Stimulated activated naive CD8-positive, alpha-beta T cell treated with anti-CD3 and anti-CD28 coated beads, Interleukin-15, amount 100 ng/mL, for 72 hours (primary cell): ENCODE results near the gene ATPAF1.
A peak's percentile ranks its signal among the peaks of the same experiment; 100 is the strongest.

Source experiments
- ATAC-seq: fragments of 150-1000 bp; cut with Tn5 transposase; 2 replicates; pipeline ENCODE4 v1.10.0; 2021; ENCODE audit warnings: mild to moderate bottlenecking, moderate library complexity
- DNase-seq, 2 donors: peaks; one replicate each; pipeline ENCODE4 v3.0.0; 2021 to 2022
- H3K27ac Mint-ChIP-seq, 2 donors: one replicate each; pipeline ENCODE4 v1.8.0; 2022; ENCODE audit warnings: mild to moderate bottlenecking in 2 of 2, mixed read lengths in 2 of 2, moderate library complexity in 2 of 2
- H3K27me3 Mint-ChIP-seq: one replicate; pipeline ENCODE4 v1.8.0; 2022; ENCODE audit warnings: mixed read lengths
- H3K4me1 Mint-ChIP-seq: one replicate; pipeline ENCODE4 v1.8.0; 2022; ENCODE audit warnings: mild to moderate bottlenecking, mixed read lengths
- H3K4me3 Mint-ChIP-seq, 2 donors: one replicate each; pipeline ENCODE4 v1.8.0; 2022; ENCODE audit warnings: mild to moderate bottlenecking in 2 of 2, mixed read lengths in 2 of 2, moderate library complexity in 1 of 2
- H3K9me3 Mint-ChIP-seq, 2 donors: one replicate each; pipeline ENCODE4 v1.8.0; 2022; ENCODE audit warnings: mixed read lengths in 2 of 2

ATPAF1 gene

DNA sequence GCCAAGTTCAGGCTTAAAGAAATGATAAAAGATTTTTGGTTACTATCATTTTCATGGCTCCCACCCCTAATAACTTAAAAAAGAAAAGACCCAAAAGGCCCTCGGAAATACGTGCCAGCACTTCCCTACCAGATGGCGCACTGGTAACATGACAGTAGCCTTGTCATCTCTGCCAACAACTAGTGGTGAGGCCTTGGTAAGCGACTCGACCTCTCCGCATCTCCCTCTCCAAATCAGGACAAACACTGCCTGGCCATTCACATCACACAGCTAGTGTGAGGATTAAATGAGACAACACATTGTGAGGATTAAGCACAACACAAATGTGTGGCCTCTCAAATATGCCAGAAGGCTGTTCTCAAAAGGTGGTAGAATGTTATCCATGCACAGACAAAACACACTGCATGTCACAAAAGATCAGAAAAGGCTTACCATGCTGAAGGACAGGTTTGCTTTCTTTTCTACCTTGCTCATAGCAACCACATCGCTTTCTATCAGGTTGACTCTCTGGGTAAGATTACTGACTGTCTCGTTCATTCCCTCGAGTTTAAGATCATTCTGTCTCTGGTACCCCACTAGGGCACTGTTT, 19.9 kb upstream of the ATPAF1 start:
- Mint-ChIP-seq H3K27me3 (no peaks in the 10 kb centered on the region), H3K9me3 (no peaks in the 10 kb centered on the region), H3K4me1 (peaks cover 23% of the 10 kb centered on the region), H3K27ac (no peak overlapping the region), H3K4me3 (no peak overlapping the region)
- DNase-seq: no peak
- no peak for ATAC-seq

DNA sequence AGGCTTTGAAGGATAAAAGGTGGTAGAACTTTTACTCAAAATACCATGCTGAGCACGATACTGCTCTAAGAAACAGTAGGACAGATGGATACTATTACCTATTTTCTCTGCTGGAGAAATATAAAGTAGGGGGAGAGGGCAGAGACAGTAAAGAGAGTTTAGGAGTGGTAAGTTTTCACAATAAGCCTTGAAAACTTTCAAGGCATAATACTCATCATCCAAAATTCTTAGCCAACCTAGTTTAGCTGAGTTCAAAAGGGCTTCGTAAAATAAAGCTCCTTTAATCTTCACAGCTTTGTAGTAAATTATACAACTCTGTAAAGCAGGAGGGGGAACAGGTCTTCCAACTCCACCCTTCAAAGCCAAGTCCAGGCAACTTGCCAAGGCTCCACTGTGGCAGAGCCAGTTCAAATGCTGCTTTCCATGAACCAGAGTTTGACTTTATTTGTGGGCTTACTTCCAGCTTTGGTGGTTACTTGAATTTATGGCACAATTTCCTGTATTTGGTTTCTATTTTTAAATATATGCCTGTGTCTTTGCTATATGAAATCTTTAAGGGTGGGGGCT, 19.0 kb upstream of the ATPAF1 start:
- peaks cover 23% of the 10 kb centered on the region for H3K4me1 Mint-ChIP-seq
- ATAC-seq: no peak
- no peak for DNase-seq
- no peaks in the 10 kb centered on the region for H3K27me3 Mint-ChIP-seq
- no peaks in the 10 kb centered on the region for H3K9me3 Mint-ChIP-seq
- H3K27ac Mint-ChIP-seq: no peak overlapping the region
- no peak overlapping the region for H3K4me3 Mint-ChIP-seq

GRCh38 chr1:46686255-46686654, 18.1 kb upstream of the ATPAF1 start:
- Mint-ChIP-seq H3K27me3 (no peaks in the 10 kb centered on the region), H3K4me1 (peaks cover 23% of the 10 kb centered on the region), H3K9me3 (no peaks in the 10 kb centered on the region), H3K27ac (no peak overlapping the region), H3K4me3 (no peak overlapping the region)
- ATAC-seq (no peak), DNase-seq (no peak)

DNA sequence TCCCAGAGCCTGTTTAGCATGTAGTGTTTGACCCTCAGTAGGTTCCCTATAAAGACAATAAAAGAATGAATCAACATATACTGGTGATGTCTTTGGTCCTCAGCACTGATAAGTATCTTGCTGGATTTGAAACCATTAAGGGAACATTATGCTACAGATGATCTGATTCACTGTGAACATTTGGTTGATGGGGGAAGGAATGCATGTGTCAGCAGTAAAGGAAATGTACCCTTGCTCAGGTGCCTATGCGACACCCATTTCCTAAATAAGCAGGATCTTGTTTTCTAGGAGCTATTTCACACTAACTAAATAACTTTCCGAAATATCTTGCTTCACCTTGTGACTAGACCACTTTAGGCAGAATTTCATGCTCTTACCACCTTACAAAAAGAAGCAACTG, 16.5 kb upstream of the ATPAF1 start:
- peaks cover 17% of the 10 kb centered on the region for H3K4me1 Mint-ChIP-seq
- no peaks in the 10 kb centered on the region for H3K9me3 Mint-ChIP-seq
- no peaks in the 10 kb centered on the region for H3K27me3 Mint-ChIP-seq
- peak overlapping the region in 1 of 2 donors; percentile 43 for H3K27ac Mint-ChIP-seq
- H3K4me3 Mint-ChIP-seq: no peak overlapping the region
- ATAC-seq (no peak), DNase-seq (no peak)

DNA sequence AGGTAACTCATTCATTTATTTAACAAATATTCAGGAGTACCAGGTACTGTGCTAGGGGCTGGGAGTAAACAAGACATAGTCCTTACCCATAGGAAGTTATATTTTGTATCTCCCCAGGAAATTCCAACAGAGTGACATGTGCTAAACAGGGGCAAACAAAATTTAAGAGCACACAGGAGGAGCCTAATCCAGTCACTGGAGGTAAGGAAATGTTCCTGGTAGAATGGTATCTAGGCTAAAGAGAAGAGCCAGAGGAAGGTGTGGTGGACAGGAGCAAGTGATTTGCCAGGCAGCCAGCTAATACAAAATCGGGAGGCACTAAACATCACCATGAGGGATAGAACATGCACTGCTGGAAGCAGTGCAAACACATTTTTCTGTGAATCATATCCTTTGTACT, 13.9 kb upstream of the ATPAF1 start:
- ATAC-seq (no peak), DNase-seq (no peak)
- peaks cover 9% of the 10 kb centered on the region for H3K4me1 Mint-ChIP-seq
- peak overlapping the region in 1 of 2 donors; percentile 28 for H3K27ac Mint-ChIP-seq
- no peak overlapping the region for H3K4me3 Mint-ChIP-seq
- H3K9me3 Mint-ChIP-seq: no peaks in the 10 kb centered on the region
- H3K27me3 Mint-ChIP-seq: no peaks in the 10 kb centered on the region

DNA sequence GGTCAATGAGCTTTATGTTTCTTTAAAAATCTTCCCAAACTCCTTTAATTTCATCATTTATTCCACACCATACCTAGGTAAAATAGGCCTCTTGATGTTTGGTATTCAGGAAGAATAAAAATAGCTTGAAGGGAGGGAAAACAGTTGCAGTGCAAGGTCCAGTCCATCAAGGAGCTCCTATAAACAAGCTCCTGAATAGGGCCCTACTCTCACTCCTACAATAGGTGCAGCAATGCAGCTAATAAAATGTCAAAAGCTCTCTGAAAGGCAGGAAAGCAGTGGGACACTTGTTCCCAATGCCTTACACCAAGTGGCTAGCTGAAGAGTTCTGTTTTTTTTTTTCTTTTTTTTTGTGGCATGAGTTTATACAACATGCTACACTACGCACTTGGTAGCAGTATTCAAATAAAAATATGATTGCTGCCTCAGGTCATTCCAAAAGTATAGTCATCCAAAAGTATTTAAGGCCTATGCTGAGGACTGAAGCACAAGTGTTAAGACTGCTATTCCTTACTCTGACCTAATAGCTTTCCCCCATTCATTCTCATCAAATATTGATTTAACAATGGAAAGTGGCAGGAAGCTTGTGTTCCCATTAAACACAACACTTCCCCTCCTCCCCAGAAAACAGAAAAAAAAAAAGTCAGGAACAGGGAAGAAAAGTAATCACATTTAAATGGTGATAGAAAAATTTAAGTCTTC, 13.3 kb upstream of the ATPAF1 start:
- DNase-seq (no peak), ATAC-seq (no peak)
- H3K4me3 Mint-ChIP-seq: no peak overlapping the region
- H3K27me3 Mint-ChIP-seq: no peaks in the 10 kb centered on the region
- H3K4me1 Mint-ChIP-seq: peaks cover 14% of the 10 kb centered on the region
- H3K9me3 Mint-ChIP-seq: no peaks in the 10 kb centered on the region
- H3K27ac Mint-ChIP-seq: peak overlapping the region in 1 of 2 donors; percentile 28

DNA sequence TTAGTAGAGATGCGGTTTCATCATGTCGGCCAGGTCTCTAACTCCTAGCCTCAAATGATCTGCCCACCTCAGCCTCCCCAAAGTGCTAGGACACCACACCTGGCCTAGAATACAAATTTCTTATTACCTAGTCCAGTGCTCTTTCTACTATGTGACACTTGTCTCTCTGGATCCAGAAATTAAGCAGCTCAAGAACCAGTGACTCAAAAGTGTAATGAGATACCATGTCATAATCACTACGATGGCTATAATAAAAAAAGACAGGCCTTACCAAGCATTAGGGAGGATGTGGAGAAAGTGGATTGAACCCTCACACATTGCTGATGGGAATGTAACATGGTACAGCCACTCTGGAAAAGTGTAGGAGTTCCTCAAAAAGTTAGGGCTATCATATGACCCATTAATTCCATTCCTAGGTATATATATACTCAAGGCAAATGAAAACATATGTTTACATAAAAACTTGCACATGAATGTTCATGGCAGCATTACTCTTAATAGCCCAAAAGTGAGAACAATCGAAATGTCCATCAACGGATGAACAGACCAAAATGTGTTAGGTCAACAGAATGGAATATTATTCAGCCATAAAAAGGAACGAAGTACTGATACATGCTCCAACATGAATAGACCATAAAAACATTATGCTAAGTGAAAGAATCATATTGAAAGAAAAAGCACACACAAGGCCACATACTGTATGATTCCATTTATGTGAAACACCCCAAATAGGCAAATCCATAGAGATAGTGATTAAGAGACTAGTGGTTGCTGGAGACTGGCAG, 11.8 kb upstream of the ATPAF1 start:
- Mint-ChIP-seq H3K9me3 (no peaks in the 10 kb centered on the region), H3K4me1 (peaks cover 30% of the 10 kb centered on the region), H3K27ac (peak overlapping the region in 1 of 2 donors; percentile 75), H3K4me3 (no peak overlapping the region), H3K27me3 (no peaks in the 10 kb centered on the region)
- no peak for DNase-seq
- no peak for ATAC-seq

DNA sequence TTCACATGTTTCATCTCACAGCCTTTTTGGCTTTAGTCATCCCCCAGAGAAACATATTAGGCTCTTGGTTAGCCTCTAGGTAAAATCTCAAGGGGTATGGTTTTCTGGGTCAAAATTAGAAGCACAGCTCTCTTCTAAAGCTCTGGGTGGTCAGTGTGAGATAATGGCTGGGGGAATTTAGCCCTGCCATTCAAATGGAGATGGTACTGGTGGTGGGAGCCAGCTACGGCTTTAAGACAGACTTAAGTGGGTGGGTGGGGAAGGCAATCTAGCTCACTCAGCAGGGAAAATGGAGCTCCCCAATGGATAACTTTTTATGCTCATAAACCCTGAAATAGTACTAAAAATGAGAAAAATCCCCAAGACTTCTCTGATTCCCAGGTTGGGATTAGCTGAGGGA, 9.2 kb upstream of the ATPAF1 start:
- peaks cover 44% of the 10 kb centered on the region for H3K4me1 Mint-ChIP-seq
- ATAC-seq: no peak

GRCh38 chr1:46676531-46676930, 8.4 kb upstream of the ATPAF1 start:
- Mint-ChIP-seq H3K4me1 (peaks cover 44% of the 10 kb centered on the region), H3K27me3 (no peaks in the 10 kb centered on the region), H3K27ac (peak overlapping the region; percentile 93 to 98), H3K4me3 (peak overlapping the region; percentile 42 to 70), H3K9me3 (no peaks in the 10 kb centered on the region)
- ATAC-seq (no peak), DNase-seq (no peak)

More for the DNA sequence above, 9.2 kb upstream of the ATPAF1 start:
- Mint-ChIP-seq H3K27ac (peak overlapping the region; percentile 8 to 12), H3K9me3 (no peaks in the 10 kb centered on the region), H3K4me3 (no peak overlapping the region), H3K27me3 (no peaks in the 10 kb centered on the region)
- DNase-seq: no peak

DNA sequence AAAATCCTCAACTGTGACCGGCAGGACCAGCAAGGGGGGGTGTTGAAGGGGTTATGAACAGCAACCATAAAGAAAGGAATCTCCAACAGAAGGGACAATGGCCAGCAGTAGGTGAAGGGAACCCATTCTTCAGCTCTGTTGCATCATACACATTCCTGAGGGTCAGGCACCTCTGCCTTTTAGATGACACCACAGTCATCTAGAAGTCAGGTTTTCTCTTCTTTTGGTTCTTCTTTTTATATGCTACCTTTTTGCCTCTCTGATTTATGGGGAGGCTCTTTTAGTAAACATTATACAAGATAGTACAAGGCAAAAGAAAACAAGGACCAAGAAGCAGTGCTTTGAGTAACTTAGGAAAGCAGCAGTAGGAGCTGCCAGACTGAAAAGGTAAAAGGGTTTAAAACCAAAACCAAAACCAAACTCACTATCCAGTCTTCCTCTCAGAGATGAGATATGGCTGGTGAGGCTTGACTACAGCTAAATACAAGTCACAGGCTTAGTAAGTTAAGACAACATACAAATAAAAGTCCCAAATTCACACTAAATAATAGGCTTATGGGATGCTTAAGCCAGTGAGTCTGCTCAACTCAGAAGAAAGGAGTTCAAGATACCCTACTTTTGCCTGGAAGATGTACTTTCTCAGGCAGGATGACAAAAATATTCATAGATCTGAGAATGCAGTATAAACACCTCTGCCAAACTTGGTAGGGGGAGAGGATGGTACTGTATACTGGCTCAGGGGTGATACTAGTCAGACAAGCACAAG, 7.6 kb upstream of the ATPAF1 start:
- DNase-seq (no peak), ATAC-seq (peak; percentile 71)
- Mint-ChIP-seq H3K4me1 (peaks cover 44% of the 10 kb centered on the region), H3K4me3 (peak overlapping the region; percentile 51 to 70), H3K9me3 (no peaks in the 10 kb centered on the region), H3K27ac (peak overlapping the region; percentile 93 to 98), H3K27me3 (no peaks in the 10 kb centered on the region)

GRCh38 chr1:46673749-46674182, 5.6 kb upstream of the ATPAF1 start:
- Mint-ChIP-seq H3K4me3 (no peak overlapping the region), H3K27ac (no peak overlapping the region), H3K9me3 (no peaks in the 10 kb centered on the region), H3K4me1 (peaks cover 44% of the 10 kb centered on the region), H3K27me3 (no peaks in the 10 kb centered on the region)
- ATAC-seq (peak; percentile 81), DNase-seq (no peak)

GRCh38 chr1:46672696-46673095, 4.5 kb upstream of the ATPAF1 start:
- Mint-ChIP-seq H3K4me3 (no peak overlapping the region), H3K27me3 (no peaks in the 10 kb centered on the region), H3K27ac (no peak overlapping the region), H3K9me3 (no peaks in the 10 kb centered on the region), H3K4me1 (peaks cover 42% of the 10 kb centered on the region)
- ATAC-seq (no peak), DNase-seq (no peak)

GRCh38 chr1:46671554-46671953, 3.4 kb upstream of the ATPAF1 start, which contains the start of gene TEX38:
Gene TEX38 (plus strand): TSS chr1:46671854. CDS start chr1:46671935, 81 bp downstream.
- Mint-ChIP-seq H3K4me3 (no peak within 1 kb of the TSS), H3K27ac (no peak within 1 kb of the TSS), H3K9me3 (no peaks in the 10 kb centered on the region), H3K4me1 (peaks cover 41% of the 10 kb centered on the region), H3K27me3 (no peaks in the 10 kb centered on the region)
- DNase-seq: no peak
- no peak for ATAC-seq

DNA sequence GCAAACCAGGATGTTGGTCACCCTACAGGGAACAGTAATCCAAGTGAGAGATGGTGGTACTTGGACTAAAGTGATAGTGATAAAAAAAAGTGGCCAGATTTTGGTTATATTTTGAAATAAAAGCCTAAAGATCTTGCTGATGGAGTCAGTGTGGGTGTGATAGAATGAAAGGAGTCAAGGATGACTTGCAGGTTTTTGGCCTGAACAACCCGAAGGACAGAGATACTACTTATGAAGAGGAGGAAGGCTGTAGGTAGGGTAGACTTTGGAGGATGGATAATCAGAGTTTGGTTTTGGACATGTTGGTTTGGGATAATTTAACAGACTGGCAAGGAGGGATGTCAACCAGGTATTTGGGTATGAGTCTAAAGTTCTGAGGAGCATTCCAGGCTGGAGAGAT, 2.0 kb upstream of the ATPAF1 start:
- DNase-seq (no peak), ATAC-seq (no peak)
- Mint-ChIP-seq H3K4me1 (peaks cover 33% of the 10 kb centered on the region), H3K27me3 (no peaks in the 10 kb centered on the region), H3K27ac (no peak overlapping the region), H3K9me3 (no peaks in the 10 kb centered on the region), H3K4me3 (no peak overlapping the region)

GRCh38 chr1:46665983-46666382, 2.2 kb downstream of the ATPAF1 start:
- no peak for ATAC-seq
- no peaks in the 10 kb centered on the region for H3K9me3 Mint-ChIP-seq
- DNase-seq: no peak
- peak overlapping the region; percentile 6 to 85 for H3K4me3 Mint-ChIP-seq
- peaks cover 16% of the 10 kb centered on the region for H3K4me1 Mint-ChIP-seq
- no peaks in the 10 kb centered on the region for H3K27me3 Mint-ChIP-seq
- no peak overlapping the region for H3K27ac Mint-ChIP-seq
